Amniotic stem cell (primary cell): ENCODE measurements around the gene SYNJ2.

Experiments used
- DNase-seq: peaks from one replicate; lab custom pipeline; 2025; lab: John Stamatoyannopoulos, UW

SYNJ2 gene

GRCh38 chr6:158077676-158078075, 96.0 kb downstream of the SYNJ2 start:
- no peak for DNase-seq

- DNase-seq: no peak
Observed at GRCh38 chr6:158078320-158078719, 96.7 kb downstream of the SYNJ2 start.

- no peak for DNase-seq
Observed at GRCh38 chr6:158080849-158081656, 99.4 kb downstream of the SYNJ2 start.

GRCh38 chr6:158081657-158081935, 99.9 kb downstream of the SYNJ2 start:
- DNase-seq: no peak

DNA sequence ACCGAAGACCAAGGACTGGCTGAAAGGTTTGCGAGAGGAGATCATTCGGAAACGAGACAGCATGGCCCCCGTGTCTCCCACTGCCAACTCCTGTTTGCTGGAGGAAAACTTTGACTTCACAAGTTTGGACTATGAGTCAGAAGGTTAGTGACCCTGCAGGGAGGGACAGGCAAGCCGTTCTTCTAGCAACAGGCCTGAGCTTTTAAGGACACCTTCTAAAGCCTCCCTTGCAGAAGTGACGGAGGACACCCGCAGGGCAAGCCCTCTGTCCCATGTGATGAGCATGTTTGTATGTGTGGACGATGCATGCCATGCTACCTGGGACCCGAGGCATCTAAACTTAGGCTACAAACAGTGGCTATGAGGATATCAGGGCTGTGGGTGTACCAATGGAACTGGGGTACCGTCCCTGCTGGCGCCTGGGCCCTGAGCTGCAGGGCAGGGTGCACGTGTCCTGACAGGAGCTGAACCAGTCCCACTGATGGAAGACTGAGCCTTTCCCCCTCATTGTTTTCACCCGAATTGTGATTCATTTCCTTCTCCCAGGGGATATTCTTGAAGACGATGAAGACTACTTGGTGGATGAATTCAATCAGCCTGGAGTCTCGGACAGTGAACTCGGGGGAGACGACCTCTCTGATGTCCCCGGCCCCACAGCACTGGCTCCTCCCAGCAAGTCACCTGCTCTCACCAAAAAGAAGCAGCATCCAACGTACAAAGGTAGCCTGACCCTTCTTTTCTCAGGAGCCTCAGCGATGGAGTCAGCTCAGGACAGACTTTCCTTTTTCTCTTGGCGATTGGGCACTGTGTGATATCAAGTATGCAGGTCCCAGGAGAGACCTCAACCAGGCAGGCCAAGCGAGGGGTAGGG, 102.0 kb downstream of the SYNJ2 start:
- DNase-seq: no peak

DNA sequence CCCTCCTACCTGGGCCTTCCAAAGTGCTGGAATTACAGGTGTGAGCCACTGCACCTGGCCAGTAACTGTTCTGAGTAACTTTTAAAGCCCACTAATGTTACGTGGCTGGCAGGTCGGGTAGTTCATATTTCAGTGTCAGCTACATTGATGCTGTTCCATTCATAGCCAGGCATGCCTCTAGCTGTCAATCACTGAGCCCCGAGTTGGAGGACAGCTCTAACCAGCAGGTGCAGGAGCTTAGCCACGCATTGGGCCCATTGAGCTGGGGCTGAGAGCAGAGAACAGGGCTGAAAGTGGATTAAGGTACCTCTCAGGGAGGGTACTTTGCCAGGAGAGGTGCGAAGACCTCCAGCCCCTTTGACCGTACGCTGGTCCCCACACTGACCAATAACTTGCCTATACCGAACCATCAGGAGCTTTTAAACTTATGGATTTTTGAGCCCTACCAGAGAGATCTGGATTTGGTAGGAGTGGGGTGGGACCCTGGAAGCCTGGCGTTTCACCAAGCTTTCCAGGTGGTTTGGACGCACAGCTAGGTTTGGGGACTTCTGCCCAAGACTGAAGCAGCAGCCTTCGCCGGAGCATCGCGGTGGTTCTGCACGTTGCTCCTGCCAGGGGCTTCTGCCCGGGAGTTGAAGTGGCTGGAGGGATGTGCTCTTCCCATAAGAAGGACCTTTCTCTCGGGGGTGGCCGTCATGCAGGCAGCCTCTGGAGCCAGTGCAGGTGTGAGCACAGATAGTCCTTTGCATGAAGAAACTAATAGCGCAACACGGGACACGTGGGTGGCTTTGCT, 103.8 kb downstream of the SYNJ2 start:
- DNase-seq: no peak

DNA sequence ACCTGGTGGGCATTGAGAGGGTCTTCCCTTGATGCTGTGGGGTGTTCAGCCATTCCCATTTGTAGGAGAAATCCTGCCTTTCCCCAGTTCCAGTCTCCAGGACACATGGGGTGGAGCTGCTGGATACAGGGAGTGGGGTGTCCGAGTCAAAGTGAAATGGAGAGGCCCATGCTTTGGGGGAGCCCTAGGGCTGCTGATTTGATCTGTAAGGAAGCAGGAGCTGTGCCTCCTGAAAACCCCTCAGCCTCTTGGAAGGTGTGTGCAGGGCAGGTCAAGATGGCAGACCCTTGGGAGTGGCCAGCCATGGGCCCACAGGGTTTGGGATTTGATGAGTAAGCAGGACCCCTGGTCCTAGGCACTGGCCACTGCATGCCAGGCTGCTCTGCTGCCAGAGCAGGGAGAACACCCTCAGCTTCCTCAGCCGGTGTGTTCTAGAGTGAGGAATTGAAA, 104.4 kb downstream of the SYNJ2 start:
- DNase-seq: no peak

DNA sequence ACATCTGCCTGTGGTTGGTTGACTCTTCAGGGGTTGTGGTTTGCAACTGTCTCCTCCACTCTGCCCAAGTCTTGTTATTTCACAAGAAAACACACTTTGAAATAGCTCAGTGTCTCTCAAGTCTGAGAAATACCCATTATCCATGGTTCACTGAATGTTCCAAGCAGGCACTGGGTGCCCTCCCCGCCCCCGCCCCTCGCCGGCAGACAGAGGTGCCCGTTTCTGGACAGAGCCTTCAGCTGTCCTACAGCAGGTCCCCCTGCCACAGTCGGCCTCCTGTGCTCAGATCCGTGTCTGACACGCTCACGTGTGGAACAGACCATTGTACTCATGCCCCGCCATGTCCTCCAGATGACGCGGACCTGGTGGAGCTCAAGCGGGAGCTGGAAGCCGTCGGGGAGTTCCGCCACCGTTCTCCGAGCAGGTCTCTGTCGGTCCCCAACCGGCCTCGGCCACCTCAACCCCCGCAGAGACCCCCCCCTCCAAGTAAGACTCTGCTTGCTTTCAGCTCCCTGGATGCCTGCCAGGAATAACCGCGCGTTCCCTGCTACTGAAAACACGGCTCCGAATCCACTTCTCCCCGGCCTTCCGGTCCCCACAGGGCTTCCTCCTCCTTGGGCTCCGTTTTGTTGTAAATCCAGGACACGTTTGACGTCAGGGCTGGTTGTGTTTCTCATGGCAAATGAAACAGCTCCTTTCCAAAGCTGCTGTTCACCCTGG, 105.0 kb downstream of the SYNJ2 start:
- no peak for DNase-seq

DNA sequence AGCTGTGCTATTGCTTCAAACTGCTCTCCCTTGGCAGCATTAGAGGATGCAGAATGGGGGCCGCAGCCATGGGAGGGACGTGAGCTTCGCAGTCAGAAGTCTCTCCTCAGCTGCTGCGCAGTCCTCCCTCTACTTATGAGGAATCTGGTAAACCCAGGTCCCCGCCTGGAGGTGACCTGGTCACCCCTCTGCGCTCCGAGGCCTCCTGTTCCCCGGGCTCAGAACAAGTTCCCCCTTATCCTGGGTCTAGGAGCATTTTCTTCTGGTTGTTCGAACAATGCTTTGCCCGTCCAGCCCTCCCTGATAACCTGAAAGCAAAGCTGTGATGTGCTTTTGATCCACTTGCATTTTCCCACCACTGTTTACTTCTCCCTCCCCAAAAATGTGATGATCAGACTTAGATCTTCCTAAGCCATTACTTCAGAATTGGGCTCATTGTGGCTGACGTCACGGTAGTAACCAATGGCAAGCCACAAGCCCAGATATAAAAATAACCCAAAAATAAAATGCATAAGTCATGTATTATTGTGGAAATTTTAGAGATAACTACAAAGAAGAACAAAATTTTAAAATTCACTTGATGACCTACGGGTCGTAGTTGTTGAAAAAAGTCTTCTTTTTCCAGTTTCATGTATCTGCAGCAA, 105.7 kb downstream of the SYNJ2 start:
- no peak for DNase-seq

DNA sequence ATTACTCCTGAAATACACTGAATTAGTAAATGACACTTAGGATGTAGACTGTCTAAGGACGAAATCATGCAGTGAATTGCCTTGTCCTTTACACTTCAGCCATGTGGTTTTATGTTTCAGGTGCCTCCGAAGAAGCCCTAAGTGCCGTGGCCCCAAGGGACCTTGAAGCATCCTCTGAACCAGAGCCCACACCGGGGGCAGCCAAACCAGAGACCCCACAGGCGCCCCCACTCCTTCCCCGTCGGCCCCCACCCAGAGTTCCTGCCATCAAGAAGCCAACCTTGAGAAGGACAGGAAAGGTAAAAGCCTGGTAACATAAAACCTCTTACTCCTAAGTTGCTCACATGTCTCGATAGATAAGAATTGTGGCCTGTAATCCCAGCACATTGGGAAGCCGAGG, 111.1 kb downstream of the SYNJ2 start:
- no peak for DNase-seq

DNA sequence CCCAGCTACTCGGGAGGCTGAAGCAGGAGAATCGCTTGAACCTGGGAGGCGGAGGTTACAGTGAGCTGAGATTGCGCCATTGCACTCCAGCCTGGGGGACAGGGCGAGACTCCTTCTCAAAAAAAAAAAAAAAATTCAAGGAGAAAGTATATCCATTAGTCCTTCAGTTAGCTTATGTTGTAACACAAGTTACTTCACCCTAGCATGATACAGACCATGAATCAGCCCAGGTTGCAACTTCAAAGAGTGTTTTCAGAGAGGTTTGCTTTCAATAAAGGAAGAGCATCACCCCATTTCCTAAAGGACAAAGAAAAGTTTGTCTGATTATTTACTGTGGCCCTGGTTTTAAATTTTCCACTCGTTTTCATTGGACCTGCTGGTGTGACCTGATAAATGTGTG, 113.4 kb downstream of the SYNJ2 start:
- DNase-seq: no peak

GRCh38 chr6:158095671-158096070, 114.0 kb downstream of the SYNJ2 start:
- DNase-seq: no peak

DNA sequence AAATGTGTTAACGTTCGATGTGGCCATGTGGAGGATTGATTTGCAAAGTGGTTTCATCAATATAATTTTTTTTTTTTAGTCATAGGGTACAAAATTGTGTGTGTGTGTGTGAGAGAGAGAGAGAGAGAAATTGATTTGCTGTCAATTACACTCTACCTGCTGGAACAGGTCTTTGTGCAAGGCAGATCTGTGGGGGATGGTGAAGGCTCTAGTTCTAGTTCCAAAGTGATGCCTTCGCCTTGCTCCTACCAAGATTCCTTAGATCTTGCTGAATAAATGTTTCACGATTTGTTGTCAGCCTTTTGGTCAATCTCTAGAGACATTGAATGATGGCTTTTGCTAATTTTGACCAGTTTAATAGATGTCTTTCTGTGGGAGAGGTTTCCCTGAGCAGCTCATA, 121.6 kb downstream of the SYNJ2 start:
- no peak for DNase-seq

- DNase-seq: no peak
Observed at GRCh38 chr6:158104696-158105095, 123.0 kb downstream of the SYNJ2 start.

DNA sequence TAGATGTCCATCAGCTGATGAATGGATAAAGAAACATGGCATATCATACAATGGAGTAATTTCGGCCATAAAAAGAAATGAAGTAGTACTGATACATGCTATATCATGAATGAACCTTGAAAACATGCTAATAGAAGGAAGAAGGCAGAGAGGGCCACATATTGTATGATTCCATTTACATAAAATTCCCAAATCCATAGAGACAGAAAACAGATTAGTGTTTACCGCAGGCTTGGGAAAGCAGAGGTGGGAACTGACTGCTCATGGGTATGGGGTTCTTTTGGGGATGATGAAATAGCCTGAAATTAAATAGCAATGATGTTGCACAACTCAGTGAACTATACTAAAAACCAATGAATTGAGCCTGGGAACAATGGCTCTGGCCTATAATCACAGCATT, 128.1 kb downstream of the SYNJ2 start:
- no peak for DNase-seq

DNA sequence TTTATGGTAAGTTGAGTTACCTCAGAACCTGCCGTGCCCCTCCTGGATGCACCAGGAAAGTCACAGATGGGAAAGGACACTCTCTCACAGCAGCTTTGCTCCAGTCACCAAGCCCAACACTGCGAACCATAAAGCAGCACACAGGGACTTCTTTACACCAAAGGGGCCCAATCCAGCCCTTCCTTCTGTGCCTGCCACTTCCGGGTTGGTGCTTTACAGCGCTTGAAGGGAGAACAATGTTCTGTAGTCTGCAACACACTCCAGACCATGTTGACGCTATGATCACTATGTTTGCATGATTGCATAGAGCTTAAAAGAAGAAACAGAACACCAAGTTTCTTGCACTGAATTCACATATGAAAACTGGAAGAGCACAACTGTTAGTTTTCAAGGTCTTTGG, 129.3 kb downstream of the SYNJ2 start:
- no peak for DNase-seq

- no peak for DNase-seq
Observed at GRCh38 chr6:158111987-158112386, 130.3 kb downstream of the SYNJ2 start.

GRCh38 chr6:158113802-158114201, 132.1 kb downstream of the SYNJ2 start:
- DNase-seq: no peak

DNA sequence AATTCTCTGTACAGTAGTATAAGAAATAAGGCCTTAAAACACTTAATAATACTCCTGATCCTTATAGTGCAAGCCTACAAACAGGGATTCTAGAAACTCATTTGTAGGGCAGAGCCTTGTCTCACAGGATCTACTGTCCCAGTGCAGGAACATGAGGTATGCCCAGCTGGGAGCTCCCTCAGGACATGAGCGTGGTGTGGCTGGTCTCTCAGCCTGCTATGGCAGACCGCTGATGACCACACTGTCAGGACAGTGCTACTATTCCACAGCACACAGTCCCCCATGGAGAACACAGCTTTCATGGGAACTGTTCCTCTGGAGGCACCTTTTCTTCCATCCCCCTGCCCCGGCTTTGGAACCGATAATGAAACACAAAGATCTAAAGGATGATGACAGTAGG, 133.4 kb downstream of the SYNJ2 start:
- DNase-seq: no peak

GRCh38 chr6:158115508-158115907, 133.8 kb downstream of the SYNJ2 start:
- DNase-seq: no peak

GRCh38 chr6:158118886-158119285, 137.2 kb downstream of the SYNJ2 start:
- no peak for DNase-seq
